GM12801 (cell line): ENCODE data around the gene MRPL49.

Experiments used
- TF ChIP-seq, protein P1 (sequence below): IDR thresholded peaks from one replicate; pipeline ENCODE4 v1.5.1; 2011; ENCODE audit warnings: control low read depth; ENCODE audit not compliant: insufficient read length; ENCODE audit errors: extremely low read depth

Gene MRPL49

DNA sequence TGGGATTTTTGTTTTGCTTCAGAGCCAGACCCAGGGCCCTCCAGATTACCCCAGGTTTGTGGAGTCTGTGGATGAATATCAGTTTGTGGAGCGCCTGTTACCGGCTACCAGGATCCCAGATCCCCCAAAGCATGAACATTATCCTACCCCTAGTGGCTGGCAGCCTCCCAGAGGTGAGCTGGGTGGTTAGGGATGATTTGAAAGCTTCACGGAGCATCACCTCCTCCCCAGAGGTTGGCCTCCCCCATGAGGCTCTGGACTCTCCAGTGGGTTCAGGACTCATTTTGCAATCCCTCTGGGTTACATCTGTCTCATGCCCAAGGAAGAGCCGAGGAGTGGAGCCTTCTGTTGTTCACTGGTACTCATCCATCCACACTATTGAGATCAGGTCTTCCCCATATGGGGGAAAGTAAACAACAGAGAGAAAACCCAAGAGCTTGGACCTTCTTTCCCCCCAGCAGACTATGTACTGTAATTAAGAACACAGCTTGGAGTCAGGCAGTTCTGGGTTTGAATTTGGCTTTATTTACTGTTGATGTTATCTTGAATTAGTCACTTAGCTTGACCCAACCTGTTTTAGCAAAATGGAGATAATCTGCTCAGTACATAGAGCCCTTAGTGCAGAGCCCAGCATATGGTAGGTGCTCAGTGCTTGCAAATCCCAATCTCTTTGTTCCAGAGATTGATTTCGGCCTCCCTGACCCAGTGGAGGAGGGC lies 2.5 kb downstream of the MRPL49 start:
- TF ChIP-seq, protein P1, sequence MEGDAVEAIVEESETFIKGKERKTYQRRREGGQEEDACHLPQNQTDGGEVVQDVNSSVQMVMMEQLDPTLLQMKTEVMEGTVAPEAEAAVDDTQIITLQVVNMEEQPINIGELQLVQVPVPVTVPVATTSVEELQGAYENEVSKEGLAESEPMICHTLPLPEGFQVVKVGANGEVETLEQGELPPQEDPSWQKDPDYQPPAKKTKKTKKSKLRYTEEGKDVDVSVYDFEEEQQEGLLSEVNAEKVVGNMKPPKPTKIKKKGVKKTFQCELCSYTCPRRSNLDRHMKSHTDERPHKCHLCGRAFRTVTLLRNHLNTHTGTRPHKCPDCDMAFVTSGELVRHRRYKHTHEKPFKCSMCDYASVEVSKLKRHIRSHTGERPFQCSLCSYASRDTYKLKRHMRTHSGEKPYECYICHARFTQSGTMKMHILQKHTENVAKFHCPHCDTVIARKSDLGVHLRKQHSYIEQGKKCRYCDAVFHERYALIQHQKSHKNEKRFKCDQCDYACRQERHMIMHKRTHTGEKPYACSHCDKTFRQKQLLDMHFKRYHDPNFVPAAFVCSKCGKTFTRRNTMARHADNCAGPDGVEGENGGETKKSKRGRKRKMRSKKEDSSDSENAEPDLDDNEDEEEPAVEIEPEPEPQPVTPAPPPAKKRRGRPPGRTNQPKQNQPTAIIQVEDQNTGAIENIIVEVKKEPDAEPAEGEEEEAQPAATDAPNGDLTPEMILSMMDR = no peak

DNA sequence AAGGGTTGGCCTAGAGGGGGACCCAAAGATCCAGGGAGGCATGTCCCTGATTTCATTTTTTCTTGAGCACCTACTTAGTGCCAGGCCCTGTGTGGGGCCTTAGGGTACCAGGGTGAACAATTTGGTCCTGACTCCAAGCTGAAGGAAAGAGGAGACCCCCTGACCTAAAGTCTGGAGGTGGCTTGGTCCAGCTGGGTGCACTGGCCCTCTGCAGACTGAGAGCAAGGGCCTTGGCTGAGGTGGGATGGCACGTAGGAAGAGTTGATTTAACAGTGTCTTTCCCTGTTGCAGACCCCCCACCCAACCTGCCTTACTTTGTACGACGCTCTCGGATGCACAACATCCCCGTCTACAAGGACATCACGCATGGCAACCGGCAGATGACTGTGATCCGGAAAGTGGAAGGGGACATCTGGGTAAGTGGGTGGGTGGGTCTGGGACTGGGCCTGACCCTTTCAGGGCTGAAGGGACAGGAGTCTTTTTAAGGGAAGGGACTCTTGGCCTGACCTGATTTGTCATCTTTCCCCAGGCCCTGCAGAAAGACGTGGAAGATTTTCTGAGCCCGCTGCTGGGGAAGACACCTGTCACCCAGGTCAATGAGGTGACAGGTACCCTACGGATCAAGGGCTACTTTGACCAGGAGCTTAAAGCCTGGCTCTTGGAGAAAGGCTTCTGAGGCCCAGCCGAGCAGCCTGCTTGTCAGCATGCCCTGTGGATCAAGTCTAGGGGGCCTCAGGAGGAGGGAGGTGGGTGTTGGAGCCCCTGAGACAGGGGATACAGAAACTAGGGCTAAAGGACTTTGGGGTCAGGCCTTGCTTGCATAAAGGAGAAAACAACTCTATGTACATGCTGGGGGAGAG lies 3.3 kb downstream of the MRPL49 start:
- TF ChIP-seq, protein P1 = no peak

DNA sequence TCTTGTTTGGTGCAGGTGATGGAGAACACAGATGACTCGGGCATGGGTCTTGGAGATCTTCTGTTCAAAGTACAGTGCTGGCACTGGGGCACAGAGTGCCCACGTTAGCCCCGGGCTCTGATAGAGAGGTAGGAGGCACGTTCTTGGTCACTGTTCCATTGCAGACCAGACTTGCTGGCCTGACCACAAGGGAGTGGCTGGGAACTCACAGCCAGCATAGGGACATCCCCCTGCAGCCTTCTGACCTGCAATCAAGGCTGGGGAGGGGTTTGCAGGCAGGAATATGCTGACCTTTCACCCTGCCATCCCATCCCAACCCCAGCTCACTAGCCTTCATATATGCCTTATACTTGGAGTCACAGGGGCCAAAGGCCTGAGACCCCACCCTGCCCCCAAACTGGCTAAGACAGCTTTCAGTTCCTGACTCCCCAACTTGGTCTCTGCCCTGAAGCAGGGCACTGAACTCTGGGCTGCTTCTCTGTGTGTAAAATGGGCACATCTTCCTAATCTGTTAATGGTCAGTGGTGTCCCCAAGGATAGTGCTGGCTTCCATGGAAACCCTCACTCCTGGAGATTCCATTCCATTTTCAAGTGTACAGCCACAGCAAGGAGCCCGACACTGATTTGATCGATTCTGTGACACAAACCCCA lies 4.6 kb downstream of the MRPL49 start:
- TF ChIP-seq, protein P1 = no peak

DNA sequence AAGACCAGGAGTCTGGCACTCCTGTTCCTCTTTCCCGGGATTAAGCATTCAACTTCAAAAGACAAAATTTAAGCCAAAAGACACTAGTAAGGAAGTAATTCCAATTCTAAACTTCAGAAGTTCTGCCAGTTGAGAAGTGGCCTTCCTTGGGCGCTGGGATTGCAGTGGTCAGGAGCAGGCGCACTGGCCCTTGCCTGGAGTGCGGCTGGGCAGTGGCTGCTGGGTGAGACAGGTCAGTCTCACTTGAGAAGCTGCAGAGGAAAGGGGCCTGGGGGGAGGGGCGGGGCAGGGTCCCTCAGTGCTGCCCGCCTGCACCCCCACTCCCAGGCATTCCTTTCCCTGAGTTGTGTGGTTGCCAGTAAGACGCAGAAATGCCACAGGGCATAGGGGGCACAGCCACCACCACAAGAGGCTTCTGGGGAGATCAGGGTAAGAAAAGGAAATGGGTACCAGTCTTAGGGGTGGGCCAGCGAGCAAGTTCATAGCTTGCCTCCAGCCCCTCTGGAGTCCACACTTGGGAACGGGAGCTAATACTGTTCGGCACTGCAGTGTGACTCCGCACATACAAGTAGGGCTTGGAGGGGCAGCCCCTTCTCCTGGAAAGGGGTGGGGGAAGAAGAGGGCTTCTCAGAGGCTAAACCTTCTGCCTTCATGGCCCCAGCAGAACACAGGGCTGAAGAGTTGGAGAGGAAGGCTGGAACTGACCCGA lies 5.5 kb downstream of the MRPL49 start:
- TF ChIP-seq, protein P1 = no peak

DNA sequence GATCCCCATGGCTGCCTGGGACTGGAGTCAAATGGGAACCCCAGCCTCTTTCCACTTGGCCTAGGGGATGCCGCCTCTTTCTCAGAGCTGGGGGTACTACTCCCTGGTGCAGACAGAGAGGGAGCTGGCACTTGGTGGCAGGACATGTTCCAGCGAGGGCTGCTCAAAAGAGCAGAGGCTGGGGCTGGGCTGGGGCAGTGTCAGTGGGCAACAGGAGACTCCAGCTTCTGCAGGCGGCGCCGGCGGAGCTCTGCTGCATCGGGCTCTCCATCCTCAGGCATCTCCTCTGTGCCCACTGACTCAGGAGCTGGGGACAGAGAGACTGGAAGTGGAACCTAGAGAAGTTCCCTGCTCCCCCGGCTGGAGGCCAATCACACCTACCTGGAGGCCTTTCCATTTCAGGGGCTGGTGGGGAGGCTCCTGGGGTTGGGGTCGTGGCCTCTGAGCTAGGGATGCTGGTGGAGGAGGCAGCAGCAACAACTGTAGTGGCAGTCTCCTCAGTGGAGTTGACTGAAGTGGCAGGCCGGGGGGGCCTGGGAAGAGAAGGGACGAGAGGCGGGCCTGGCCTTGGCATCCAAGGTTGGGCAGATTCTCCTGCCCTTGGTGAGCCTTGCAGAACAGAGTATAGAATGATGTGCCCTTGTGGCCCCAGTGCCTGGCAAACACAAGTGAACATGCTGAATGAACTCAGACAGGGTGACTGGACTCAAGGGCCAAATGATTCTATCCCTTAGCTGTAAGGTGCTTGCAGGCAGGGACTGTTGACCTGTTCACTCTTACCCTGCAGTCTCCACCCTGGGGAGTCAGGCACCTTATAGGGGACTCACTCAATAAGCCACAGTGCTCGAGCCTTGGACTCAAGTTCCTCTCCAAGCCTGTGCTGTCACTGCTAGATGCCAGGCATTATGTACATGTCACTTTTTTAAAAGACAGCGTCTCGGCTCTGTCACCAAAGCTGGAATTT lies 6.3 kb downstream of the MRPL49 start:
- TF ChIP-seq, protein P1 = no peak

DNA sequence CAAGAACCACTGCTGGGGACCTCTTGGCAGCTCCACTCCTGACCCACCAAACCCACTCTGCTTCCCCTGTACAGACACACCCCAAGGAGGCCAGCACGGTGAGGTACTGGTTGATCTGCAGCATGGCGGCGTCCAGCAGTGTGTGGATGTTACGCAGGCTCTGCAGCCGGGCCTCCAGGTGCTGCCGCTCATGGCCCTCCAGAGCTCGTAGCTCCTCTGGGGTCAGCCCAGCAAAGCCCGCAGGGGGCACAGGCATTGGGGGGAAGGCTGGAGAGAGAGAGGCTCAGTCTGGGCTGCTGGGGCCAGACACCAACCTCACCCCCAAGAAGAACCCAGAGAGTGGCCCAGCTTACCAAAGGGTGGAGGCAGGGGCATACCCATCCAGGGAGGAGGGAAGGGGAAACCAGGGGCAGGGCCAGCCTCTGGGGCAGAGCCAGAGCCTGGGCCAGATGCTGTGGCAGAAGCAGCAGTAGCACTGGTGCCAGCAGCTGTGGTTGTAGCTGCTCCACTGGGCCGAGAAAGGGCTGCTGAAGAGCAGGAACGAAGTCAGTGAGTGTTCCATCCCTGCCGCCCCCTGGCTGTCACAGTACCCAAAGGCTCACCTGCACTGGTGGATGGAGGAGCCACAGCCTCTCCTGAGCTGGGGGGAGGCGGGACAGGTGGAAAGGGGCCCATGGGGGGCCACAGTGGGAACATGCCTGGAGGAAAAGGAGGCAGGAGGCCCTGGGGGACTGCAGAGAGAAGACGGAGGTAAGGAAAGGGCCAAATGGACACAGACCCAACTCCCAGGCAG lies 7.7 kb downstream of the MRPL49 start:
- TF ChIP-seq, protein P1 = no peak
